Measurements from ENCODE around the gene ANKRD16. TPM values are rescaled to one million over a fixed set of nuclear protein-coding genes. Genes with fewer than 3 reads are reported as not detected.
A peak's percentile ranks its signal among the peaks of the same experiment; 100 is the strongest.

Gene ANKRD16
- total RNA-seq, 3 donors from 2014 or later (not counting 1 experiment from before 2014, with no cell fraction given), result 2.6 to 3.1 (median 3.0) TPM

- H3K27ac ChIP-seq (ENCODE audit: low read length), result peak overlapping the region; percentile 86
- no peaks in the 10 kb centered on the region for H3K9me3 ChIP-seq (ENCODE audit: control insufficient read depth, insufficient read depth, low read length)
- H3K4me3 Mint-ChIP-seq, result peak overlapping the region; percentile 88
- TF ChIP-seq CTCF (IDR thresholded peaks at IDR 0.05), result no peak
- H3K27me3 Mint-ChIP-seq (ENCODE audit: low read depth in 2 of 2), result no peaks in the 10 kb centered on the region
- H3K36me3 ChIP-seq (ENCODE audit: control insufficient read depth, insufficient read depth, low read length), result no peaks in the 10 kb centered on the region
- ATAC-seq (no peak), DNase-seq (no peak)
- no peaks in the 10 kb centered on the region for H3K36me3 Mint-ChIP-seq
- H3K27me3 ChIP-seq (ENCODE audit: control insufficient read depth, insufficient read depth, low read length), result no peaks in the 10 kb centered on the region
- H3K4me1 Mint-ChIP-seq, result peaks cover 39 to 42% of the 10 kb centered on the region in 2 donors
- peaks cover 37% of the 10 kb centered on the region for H3K4me1 ChIP-seq (ENCODE audit: control insufficient read depth, insufficient read depth, low read length)
- H3K4me3 ChIP-seq (ENCODE audit: low read length), result peak overlapping the region; percentile 96
- intact Hi-C loops (cut with micrococcal nuclease), result loop anchor here (5.0 kb wide), 2 partner anchors 58 to 163 kb away; partner anchors contain the start of gene IL15RA
- peak overlapping the region; percentile 82 to 84 for H3K27ac Mint-ChIP-seq
- 20% methylated on average over 9 of the region's 12 CpGs for whole genome bisulfite sequencing (ENCODE audit: insufficient coverage)
- no peaks in the 10 kb centered on the region for H3K9me3 Mint-ChIP-seq
These were observed 75.3 kb downstream of the ANKRD16 start for GRCh38 chr10:5814110-5815107.

- Histone ChIP-seq H3K4me1 (ENCODE audit: control insufficient read depth, insufficient read depth, low read length) (peaks cover 37% of the 10 kb centered on the region), H3K27me3 (ENCODE audit: control insufficient read depth, insufficient read depth, low read length) (no peaks in the 10 kb centered on the region), H3K4me3 (ENCODE audit: low read length) (peak within 1 kb of the TSS; percentile 96), H3K27ac (ENCODE audit: low read length) (peak within 1 kb of the TSS; percentile 86), H3K36me3 (ENCODE audit: control insufficient read depth, insufficient read depth, low read length) (no peaks in the 10 kb centered on the region), H3K9me3 (ENCODE audit: control insufficient read depth, insufficient read depth, low read length) (no peaks in the 10 kb centered on the region)
- Mint-ChIP-seq H3K4me3 (peak within 1 kb of the TSS; percentile 88), H3K4me1 (peaks cover 44 to 47% of the 10 kb centered on the region in 2 donors), H3K9me3 (no peaks in the 10 kb centered on the region), H3K36me3 (no peaks in the 10 kb centered on the region), H3K27me3 (ENCODE audit: low read depth in 2 of 2) (no peaks in the 10 kb centered on the region), H3K27ac (peak within 1 kb of the TSS; percentile 82 to 84)
- intact Hi-C loops (cut with micrococcal nuclease), result loop anchor here (1.0 to 5.0 kb wide), 4 partner anchors 59 to 164 kb away; partner anchors contain the start of genes FBH1, IL15RA and TASOR2
- DNase-seq (peak; percentile 96 to 97), ATAC-seq (peak; percentile 91 to 99 (median 94))
- WGBS (ENCODE audit: insufficient coverage), result under 1% methylated on average over 77 of the region's 77 CpGs
- TF ChIP-seq CTCF (IDR thresholded peaks at IDR 0.05), result no peak
These were observed 76.2 kb downstream of the ANKRD16 start, which contains the start of gene GDI2 for GRCh38 chr10:5813341-5814109. Gene GDI2, minus strand, starts transcription at chr10:5813434. Its CDS starts 176 bp downstream, at chr10:5813258.

- H3K27me3 ChIP-seq (ENCODE audit: control insufficient read depth, insufficient read depth, low read length), result no peaks in the 10 kb centered on the region
- no peaks in the 10 kb centered on the region for H3K9me3 Mint-ChIP-seq
- under 1% methylated on average over 29 of the region's 29 CpGs for WGBS (ENCODE audit: insufficient coverage)
- H3K36me3 Mint-ChIP-seq, result no peaks in the 10 kb centered on the region
- intact Hi-C loops (cut with micrococcal nuclease), result loop anchor here (1.0 to 5.0 kb wide), 4 partner anchors 59 to 164 kb away; partner anchors contain the start of genes FBH1, IL15RA and TASOR2
- peak overlapping the region; percentile 86 for H3K27ac ChIP-seq (ENCODE audit: low read length)
- no peaks in the 10 kb centered on the region for H3K36me3 ChIP-seq (ENCODE audit: control insufficient read depth, insufficient read depth, low read length)
- DNase-seq (no peak), ATAC-seq (peak; percentile 24 to 32 (median 27))
- H3K9me3 ChIP-seq (ENCODE audit: control insufficient read depth, insufficient read depth, low read length), result no peaks in the 10 kb centered on the region
- H3K4me1 Mint-ChIP-seq, result peaks cover 47 to 51% of the 10 kb centered on the region in 2 donors
- H3K4me3 ChIP-seq (ENCODE audit: low read length), result peak overlapping the region; percentile 96
- TF ChIP-seq CTCF (IDR thresholded peaks at IDR 0.05), result no peak
- H3K4me1 ChIP-seq (ENCODE audit: control insufficient read depth, insufficient read depth, low read length), result peaks cover 35% of the 10 kb centered on the region
- peak overlapping the region; percentile 88 for H3K4me3 Mint-ChIP-seq
- peak overlapping the region; percentile 82 to 84 for H3K27ac Mint-ChIP-seq
- H3K27me3 Mint-ChIP-seq (ENCODE audit: low read depth in 2 of 2), result no peaks in the 10 kb centered on the region
These were observed 76.7 kb downstream of the ANKRD16 start for GRCh38 chr10:5813091-5813340.
